ENCODE measurements around the gene ADI1.
"Not testable (repeated sequence)": the region's sequence is repeated elsewhere in the genome, so short reads cannot be mapped to it uniquely, and the experiment has no call there.

The ADI1 gene

GRCh38 chr2:3529316-3530025, 10.1 kb upstream of the ADI1 start:
- no peak for DNase-seq (ENCODE audit: low read depth in 2 of 2)

- no peak for DNase-seq (ENCODE audit: low read depth in 2 of 2)
Measured at GRCh38 chr2:3527886-3528785, 8.8 kb upstream of the ADI1 start.

- no peak for DNase-seq (ENCODE audit: low read depth in 2 of 2)
Measured at GRCh38 chr2:3526871-3527270, 7.5 kb upstream of the ADI1 start.

- no peak for DNase-seq (ENCODE audit: low read depth in 2 of 2)
Measured at GRCh38 chr2:3523551-3524041, 4.3 kb upstream of the ADI1 start.

GRCh38 chr2:3522961-3523421, 3.7 kb upstream of the ADI1 start:
- no peak for DNase-seq (ENCODE audit: low read depth in 2 of 2)

- no peak for DNase-seq (ENCODE audit: low read depth in 2 of 2)
Measured at GRCh38 chr2:3520591-3520990, 1.3 kb upstream of the ADI1 start.

GRCh38 chr2:3518496-3519254, 656 bp downstream of the ADI1 start:
- DNase-seq (ENCODE audit: low read depth in 2 of 2) = peak; percentile 99

GRCh38 chr2:3517948-3518495, 1.3 kb downstream of the ADI1 start:
- DNase-seq (ENCODE audit: low read depth in 2 of 2) = no peak

- no peak for DNase-seq (ENCODE audit: low read depth in 2 of 2)
Measured at GRCh38 chr2:3516831-3517230, 2.5 kb downstream of the ADI1 start.

GRCh38 chr2:3515438-3515837, 3.9 kb downstream of the ADI1 start:
- not testable (repeated sequence) for DNase-seq (ENCODE audit: low read depth in 2 of 2)

GRCh38 chr2:3513026-3513810, 6.1 kb downstream of the ADI1 start:
- DNase-seq (ENCODE audit: low read depth in 2 of 2) = no peak

- DNase-seq (ENCODE audit: low read depth in 2 of 2) = no peak
Measured at GRCh38 chr2:3512086-3512485, 7.2 kb downstream of the ADI1 start.

GRCh38 chr2:3505771-3506170, 13.6 kb downstream of the ADI1 start:
- no peak for DNase-seq (ENCODE audit: low read depth in 2 of 2)

GRCh38 chr2:3504741-3505140, 14.6 kb downstream of the ADI1 start:
- DNase-seq (ENCODE audit: low read depth in 2 of 2) = no peak

- DNase-seq (ENCODE audit: low read depth in 2 of 2) = no peak
Measured at GRCh38 chr2:3503483-3503882, 15.8 kb downstream of the ADI1 start.

- DNase-seq (ENCODE audit: low read depth in 2 of 2) = no peak
Measured at GRCh38 chr2:3503046-3503445, 16.3 kb downstream of the ADI1 start.

GRCh38 chr2:3500326-3500899, 18.9 kb downstream of the ADI1 start:
- DNase-seq (ENCODE audit: low read depth in 2 of 2) = no peak

GRCh38 chr2:3498783-3499394, 20.4 kb downstream of the ADI1 start:
- no peak for DNase-seq (ENCODE audit: low read depth in 2 of 2)

GRCh38 chr2:3496708-3497080, 22.6 kb downstream of the ADI1 start:
- DNase-seq (ENCODE audit: low read depth in 2 of 2) = not testable (repeated sequence)

- no peak for DNase-seq (ENCODE audit: low read depth in 2 of 2)
Measured at GRCh38 chr2:3494984-3495666, 24.2 kb downstream of the ADI1 start.
